CD4-positive, CD25-positive, alpha-beta regulatory T cell (primary cell): Measurements from ENCODE around the gene SPNS2. TPM values are rescaled to one million over a fixed set of nuclear protein-coding genes. Genes with fewer than 3 reads are reported as not detected.

Source experiments
- ATAC-seq, 2 donors: fragments of 150-1000 bp; cut with Tn5 transposase; one replicate each; pipeline ENCODE4 v1.10.0; 2021; ENCODE audit warnings: low read depth in 2 of 2, moderate number of reproducible peaks in 2 of 2, moderate library complexity in 1 of 2
- DNase-seq, 3 donors: peaks; one replicate each; pipeline versions ENCODE4 v3.0.0 to v3.0.0-alpha.2; 2012 to 2022; ENCODE audit warnings: mixed read lengths in 1 of 3
- H3K27ac ChIP-seq: one replicate; pipeline ENCODE4 v1.7.0; 2013; ENCODE audit warnings: mild to moderate bottlenecking, low read length; ENCODE audit not compliant: insufficient read depth, poor library complexity, severe bottlenecking
- H3K27me3 ChIP-seq: one replicate; pipeline ENCODE4 v1.7.0; 2013; ENCODE audit warnings: low read length; ENCODE audit not compliant: control insufficient read depth, insufficient read depth
- H3K36me3 ChIP-seq: one replicate; pipeline ENCODE4 v1.7.0; 2013; ENCODE audit warnings: mild to moderate bottlenecking, low read length, moderate library complexity; ENCODE audit not compliant: control insufficient read depth, insufficient read depth
- H3K4me1 ChIP-seq: 2 replicates; pipeline ENCODE4 v1.7.0; 2013; ENCODE audit warnings: mild to moderate bottlenecking, low read length; ENCODE audit not compliant: insufficient read depth, control insufficient read depth, poor library complexity, severe bottlenecking
- H3K4me3 ChIP-seq: one replicate; pipeline ENCODE4 v1.7.0; 2013; ENCODE audit warnings: low read depth, mild to moderate bottlenecking, low read length, moderate library complexity
- H3K9me3 ChIP-seq, 2 experiments: 1 replicate in 1 of 2; 2 replicates in 1 of 2; pipeline ENCODE4 v1.7.0; 2013; ENCODE audit warnings: low read length in 2 of 2, mild to moderate bottlenecking in 1 of 2, moderate library complexity in 1 of 2; ENCODE audit not compliant: control insufficient read depth in 2 of 2
- H3K27ac Mint-ChIP-seq, 3 donors: one replicate each; pipeline ENCODE4 v1.8.0; 2020 to 2022; ENCODE audit warnings: mild to moderate bottlenecking in 3 of 3, mixed read lengths in 3 of 3, moderate library complexity in 2 of 3
- H3K27me3 Mint-ChIP-seq: one replicate; pipeline ENCODE4 v1.8.0; 2022; ENCODE audit warnings: mild to moderate bottlenecking, mixed read lengths
- H3K36me3 Mint-ChIP-seq: one replicate; pipeline ENCODE4 v1.8.0; 2020; ENCODE audit warnings: mixed read lengths
- H3K4me1 Mint-ChIP-seq, 4 donors: one replicate each; pipeline ENCODE4 v1.8.0; 2020 to 2022; ENCODE audit warnings: mixed read lengths in 4 of 4, mild to moderate bottlenecking in 1 of 4
- H3K4me3 Mint-ChIP-seq, 4 donors: one replicate each; pipeline ENCODE4 v1.8.0; 2020 to 2022; ENCODE audit warnings: mild to moderate bottlenecking in 4 of 4, mixed read lengths in 4 of 4, moderate library complexity in 3 of 4
- H3K9me3 Mint-ChIP-seq, 7 donors: one replicate each; pipeline ENCODE4 v1.8.0; 2020 to 2022; ENCODE audit warnings: mixed read lengths in 7 of 7, mild to moderate bottlenecking in 3 of 7, moderate library complexity in 2 of 7
- polyA plus RNA-seq, 4 donors: library from polyadenylated mRNA; unstranded; fragments of 300-500 nt; fragmentation: Illumina TruSeq; gene quantifications; one replicate each; pipeline ENCODE4 v1.2.3, GENCODE V29; 2021
- total RNA-seq: library from RNA; stranded (reverse); gene quantifications from one replicate; pipeline ENCODE4 v1.2.3, GENCODE V29; 2022

Gene SPNS2, protein sequence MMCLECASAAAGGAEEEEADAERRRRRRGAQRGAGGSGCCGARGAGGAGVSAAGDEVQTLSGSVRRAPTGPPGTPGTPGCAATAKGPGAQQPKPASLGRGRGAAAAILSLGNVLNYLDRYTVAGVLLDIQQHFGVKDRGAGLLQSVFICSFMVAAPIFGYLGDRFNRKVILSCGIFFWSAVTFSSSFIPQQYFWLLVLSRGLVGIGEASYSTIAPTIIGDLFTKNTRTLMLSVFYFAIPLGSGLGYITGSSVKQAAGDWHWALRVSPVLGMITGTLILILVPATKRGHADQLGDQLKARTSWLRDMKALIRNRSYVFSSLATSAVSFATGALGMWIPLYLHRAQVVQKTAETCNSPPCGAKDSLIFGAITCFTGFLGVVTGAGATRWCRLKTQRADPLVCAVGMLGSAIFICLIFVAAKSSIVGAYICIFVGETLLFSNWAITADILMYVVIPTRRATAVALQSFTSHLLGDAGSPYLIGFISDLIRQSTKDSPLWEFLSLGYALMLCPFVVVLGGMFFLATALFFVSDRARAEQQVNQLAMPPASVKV
- total RNA-seq = 0.94 TPM
- not detected for polyA plus RNA-seq

DNA sequence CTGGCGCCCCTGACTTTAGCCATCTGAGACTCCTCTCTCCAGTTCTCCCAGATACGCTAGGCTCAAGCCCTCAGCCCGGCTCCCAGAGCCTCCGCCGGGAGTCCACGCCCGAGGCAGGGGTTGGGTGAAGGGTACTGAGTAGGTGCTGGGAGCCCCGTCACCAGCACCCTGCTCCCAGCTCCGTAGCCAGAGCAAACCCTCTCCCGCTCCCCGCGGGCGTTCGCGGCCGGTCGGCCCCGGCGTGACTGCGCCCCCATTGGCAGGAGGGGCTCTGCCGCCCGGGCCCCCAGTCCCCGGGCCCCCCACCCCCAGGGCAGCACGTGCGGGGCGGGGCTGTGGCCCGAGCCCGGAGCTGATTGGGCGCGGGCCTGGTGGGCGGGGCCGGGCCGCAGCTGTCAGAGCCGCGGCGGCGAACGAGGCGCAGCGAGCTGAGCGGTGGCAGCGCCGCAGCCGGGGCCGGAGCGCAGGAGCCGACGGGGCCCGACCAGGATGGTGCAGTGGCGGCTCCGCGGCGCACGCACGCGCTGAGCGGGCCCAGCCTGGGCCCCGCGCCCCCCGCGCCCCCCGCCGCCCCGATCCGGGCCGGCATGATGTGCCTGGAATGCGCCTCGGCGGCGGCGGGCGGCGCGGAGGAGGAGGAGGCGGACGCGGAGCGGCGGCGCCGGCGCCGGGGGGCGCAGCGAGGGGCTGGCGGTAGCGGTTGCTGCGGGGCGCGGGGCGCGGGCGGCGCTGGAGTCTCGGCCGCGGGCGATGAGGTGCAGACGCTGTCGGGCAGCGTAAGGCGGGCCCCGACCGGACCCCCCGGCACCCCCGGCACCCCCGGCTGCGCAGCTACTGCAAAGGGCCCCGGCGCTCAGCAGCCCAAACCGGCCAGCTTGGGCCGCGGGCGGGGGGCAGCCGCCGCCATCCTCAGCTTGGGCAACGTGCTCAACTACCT, at the start of gene SPNS2:
TSS of gene SPNS2 (plus strand) at position 421 of the 937 bp plus-strand sequence. CDS start at position 588, 167 bp downstream.
- Mint-ChIP-seq H3K4me3 (peak within 1 kb of the TSS; percentile 79 to 86 (median 83)), H3K4me1 (peaks cover 0 to 28% (median 10%) of the 10 kb centered on the region in 4 donors), H3K36me3 (no peaks in the 10 kb centered on the region), H3K27me3 (peaks cover 40% of the 10 kb centered on the region), H3K9me3 (no peaks in the 10 kb centered on the region), H3K27ac (peak within 1 kb of the TSS in 1 of 3 donors; percentile 32)
- Histone ChIP-seq H3K27ac (no peak within 1 kb of the TSS), H3K27me3 (peaks cover 10% of the 10 kb centered on the region), H3K9me3 (no peaks in the 10 kb centered on the region), H3K4me1 (peaks cover 21% of the 10 kb centered on the region), H3K4me3 (no peak within 1 kb of the TSS), H3K36me3 (no peaks in the 10 kb centered on the region)
- DNase-seq (peak; percentile 39 to 61 (median 51)), ATAC-seq (peak; percentile 76 to 85)

DNA sequence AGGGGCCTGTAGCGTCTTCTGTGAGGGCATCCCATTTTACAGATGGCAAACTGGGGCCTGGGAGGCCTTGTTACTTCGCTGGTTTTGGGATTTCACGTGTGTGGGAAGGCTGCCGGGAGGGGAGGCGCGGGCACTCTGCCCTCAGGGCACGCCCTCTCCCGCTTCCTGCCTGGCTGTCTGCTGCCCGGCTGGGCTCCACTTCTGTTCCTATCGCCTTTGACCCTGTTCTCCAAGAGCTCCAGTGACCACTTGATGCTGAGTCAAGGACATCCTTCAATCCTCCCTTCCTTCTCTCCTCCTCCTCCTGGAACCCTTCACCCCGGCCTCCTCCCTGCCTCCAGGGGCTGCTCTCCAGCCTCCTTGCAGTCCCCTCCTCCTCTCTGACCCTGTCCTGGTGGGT, 48.9 kb upstream of the SPNS2 start:
- peaks cover 0 to 1% (median 0%) of the 10 kb centered on the region in 7 donors for H3K9me3 Mint-ChIP-seq
- H3K4me1 Mint-ChIP-seq = no peaks in the 10 kb centered on the region
- Histone ChIP-seq H3K4me1 (no peaks in the 10 kb centered on the region), H3K9me3 (no peaks in the 10 kb centered on the region), H3K27ac (no peak overlapping the region), H3K27me3 (no peaks in the 10 kb centered on the region), H3K36me3 (no peaks in the 10 kb centered on the region), H3K4me3 (no peak overlapping the region)
- no peak overlapping the region for H3K4me3 Mint-ChIP-seq
- H3K27ac Mint-ChIP-seq = no peak overlapping the region
- no peaks in the 10 kb centered on the region for H3K27me3 Mint-ChIP-seq
- ATAC-seq (no peak), DNase-seq (no peak)
- H3K36me3 Mint-ChIP-seq = no peaks in the 10 kb centered on the region

DNA sequence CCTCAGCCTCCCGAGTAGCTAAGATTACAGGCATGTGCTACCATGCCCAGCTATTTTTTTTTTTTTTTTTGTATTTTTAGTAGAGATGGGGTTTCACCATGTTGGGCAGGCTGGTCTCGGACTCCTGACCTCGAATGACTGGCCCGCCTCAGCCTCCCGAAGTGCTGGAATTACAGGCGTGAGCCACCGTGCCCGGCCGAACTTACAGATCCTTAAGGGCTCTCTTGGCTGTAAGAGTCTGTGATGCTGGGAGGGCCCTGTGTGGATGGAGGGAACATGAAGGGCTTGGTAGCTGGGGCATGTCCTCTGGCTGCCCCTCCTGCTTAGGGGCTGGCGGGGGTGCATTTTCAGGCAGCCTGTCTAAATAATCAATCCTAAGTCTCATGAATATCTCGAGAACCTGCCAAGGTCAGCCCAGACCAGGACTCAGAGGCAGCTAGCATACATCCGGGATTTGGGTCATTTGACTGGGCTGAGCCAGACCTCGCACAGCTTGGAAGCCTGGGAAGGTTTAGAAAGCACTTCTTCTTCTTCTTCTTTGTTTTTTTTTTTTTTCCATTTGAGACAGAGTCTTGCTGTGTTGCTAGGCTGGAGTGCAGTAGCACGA, 47.9 kb upstream of the SPNS2 start:
- no peak for ATAC-seq
- Mint-ChIP-seq H3K9me3 (peaks cover 0 to 1% (median 0%) of the 10 kb centered on the region in 7 donors), H3K36me3 (no peaks in the 10 kb centered on the region), H3K4me3 (no peak overlapping the region), H3K27me3 (no peaks in the 10 kb centered on the region), H3K27ac (no peak overlapping the region), H3K4me1 (no peaks in the 10 kb centered on the region)
- no peaks in the 10 kb centered on the region for H3K4me1 ChIP-seq
- no peak overlapping the region for H3K4me3 ChIP-seq
- no peaks in the 10 kb centered on the region for H3K9me3 ChIP-seq
- H3K36me3 ChIP-seq = no peaks in the 10 kb centered on the region
- DNase-seq = no peak
- no peaks in the 10 kb centered on the region for H3K27me3 ChIP-seq
- H3K27ac ChIP-seq = no peak overlapping the region

DNA sequence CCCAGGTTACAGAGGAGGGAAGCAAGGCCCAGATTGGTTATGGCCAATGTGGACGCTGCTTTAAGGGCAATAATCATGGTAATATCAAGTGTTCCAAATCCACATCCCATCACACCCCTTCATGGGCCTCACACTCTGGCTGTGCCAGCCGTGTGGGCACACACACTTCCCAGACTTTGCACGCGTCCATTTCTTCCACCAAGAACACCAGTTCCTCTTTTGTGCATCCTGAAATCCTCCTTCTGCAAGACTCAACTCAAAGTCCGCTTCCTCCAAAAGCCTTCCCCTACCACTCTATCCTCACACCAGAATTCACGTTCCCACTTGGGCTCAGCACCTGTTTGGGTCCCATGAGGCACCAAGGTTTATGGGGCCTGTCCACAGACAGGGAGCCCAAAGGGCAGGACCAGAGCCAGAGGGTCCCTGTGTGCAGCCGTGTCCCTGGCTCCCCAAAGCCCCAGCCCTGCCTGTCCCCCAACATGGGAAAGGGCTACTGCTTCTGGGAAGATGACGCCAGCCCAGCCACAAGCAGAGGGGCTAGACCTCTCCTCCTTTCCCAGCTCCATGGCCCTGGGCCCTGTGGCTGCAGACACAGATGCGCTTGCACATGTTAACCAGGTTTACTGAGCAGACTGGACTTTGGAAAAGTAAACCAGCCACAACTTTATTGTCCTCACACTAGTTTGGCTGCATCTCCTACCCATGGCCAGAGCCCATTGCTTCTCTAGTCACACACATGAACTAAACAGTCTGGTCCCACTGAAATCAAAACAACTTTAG, 44.7 kb upstream of the SPNS2 start:
- Mint-ChIP-seq H3K27me3 (no peaks in the 10 kb centered on the region), H3K9me3 (peaks cover 0 to 1% (median 0%) of the 10 kb centered on the region in 7 donors), H3K36me3 (no peaks in the 10 kb centered on the region), H3K4me1 (no peaks in the 10 kb centered on the region), H3K4me3 (no peak overlapping the region), H3K27ac (no peak overlapping the region)
- H3K4me1 ChIP-seq = no peaks in the 10 kb centered on the region
- no peaks in the 10 kb centered on the region for H3K27me3 ChIP-seq
- H3K27ac ChIP-seq = no peak overlapping the region
- H3K9me3 ChIP-seq = no peaks in the 10 kb centered on the region
- H3K36me3 ChIP-seq = no peaks in the 10 kb centered on the region
- DNase-seq = no peak
- no peak overlapping the region for H3K4me3 ChIP-seq
- no peak for ATAC-seq

DNA sequence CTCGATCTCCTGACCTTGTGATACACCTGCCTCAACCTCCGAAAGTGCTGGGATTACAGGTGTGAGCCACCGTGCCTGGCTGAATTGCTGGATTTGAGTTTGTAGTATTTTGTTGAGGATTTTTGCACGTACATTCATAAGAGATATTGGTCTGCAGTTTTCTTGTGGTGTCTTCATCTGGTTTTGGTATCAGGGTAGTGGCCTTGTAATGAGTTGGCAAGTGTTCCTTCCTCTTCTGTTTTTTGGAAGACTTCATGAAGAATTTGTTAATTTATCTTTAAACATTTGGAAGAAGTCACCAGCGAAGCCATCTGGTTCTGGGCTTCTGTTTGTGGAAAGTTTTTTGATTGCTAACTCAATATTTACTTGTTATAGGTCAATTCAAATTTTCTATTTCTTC, 38.0 kb upstream of the SPNS2 start:
- Mint-ChIP-seq H3K9me3 (peaks cover 0 to 11% (median 6%) of the 10 kb centered on the region in 7 donors), H3K36me3 (peaks cover 9% of the 10 kb centered on the region), H3K27ac (no peak overlapping the region), H3K4me1 (peaks cover 0 to 1% (median 0%) of the 10 kb centered on the region in 4 donors), H3K4me3 (no peak overlapping the region), H3K27me3 (peaks cover 4% of the 10 kb centered on the region)
- Histone ChIP-seq H3K9me3 (peaks cover 3 to 5% of the 10 kb centered on the region in 2 experiments), H3K27me3 (no peaks in the 10 kb centered on the region), H3K4me1 (no peaks in the 10 kb centered on the region), H3K36me3 (no peaks in the 10 kb centered on the region), H3K27ac (no peak overlapping the region), H3K4me3 (no peak overlapping the region)
- no peak for DNase-seq
- ATAC-seq = no peak

DNA sequence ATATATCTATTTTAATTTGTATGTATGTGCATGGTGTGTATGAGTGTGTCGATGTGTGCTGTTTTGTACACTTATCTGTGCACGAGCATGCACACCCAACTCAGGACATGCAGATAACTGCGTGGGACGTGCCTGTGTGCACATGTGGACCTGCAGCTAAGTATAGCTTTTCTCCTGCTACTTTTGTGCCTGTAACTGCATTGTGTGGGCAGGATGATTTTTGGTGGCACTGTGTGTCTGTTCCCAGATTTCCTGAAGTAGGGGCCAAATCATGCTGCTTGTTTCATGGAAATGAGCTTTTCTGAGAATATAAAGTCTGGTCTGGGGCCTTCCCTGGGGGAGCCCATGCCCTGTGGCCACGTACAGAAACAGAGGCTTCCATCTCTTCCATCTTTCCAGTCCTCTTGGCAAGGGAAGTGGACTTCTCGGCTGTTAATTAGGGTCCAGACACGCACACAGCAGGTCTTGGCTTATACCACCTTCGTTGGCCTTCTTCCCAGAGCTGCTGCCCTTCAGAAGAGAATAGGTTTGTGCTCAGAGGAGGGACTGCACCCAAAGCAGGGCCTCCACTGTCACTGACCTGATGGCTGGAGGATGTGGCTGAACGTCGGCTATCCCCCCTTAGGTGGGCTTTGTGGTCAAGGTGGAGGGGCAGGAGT, 34.7 kb upstream of the SPNS2 start:
- no peak overlapping the region for H3K4me3 Mint-ChIP-seq
- peaks cover 9% of the 10 kb centered on the region for H3K36me3 Mint-ChIP-seq
- ATAC-seq = no peak

More for the DNA sequence above, 34.7 kb upstream of the SPNS2 start:
- Histone ChIP-seq H3K27me3 (no peaks in the 10 kb centered on the region), H3K4me3 (no peak overlapping the region), H3K9me3 (peaks cover 3 to 5% of the 10 kb centered on the region in 2 experiments), H3K36me3 (no peaks in the 10 kb centered on the region), H3K27ac (no peak overlapping the region), H3K4me1 (no peaks in the 10 kb centered on the region)
- H3K9me3 Mint-ChIP-seq = peaks cover 0 to 11% (median 6%) of the 10 kb centered on the region in 7 donors
- peaks cover 4% of the 10 kb centered on the region for H3K27me3 Mint-ChIP-seq
- H3K27ac Mint-ChIP-seq = no peak overlapping the region
- DNase-seq = no peak
- peaks cover 0 to 1% (median 0%) of the 10 kb centered on the region in 4 donors for H3K4me1 Mint-ChIP-seq
